Neural progenitor cell (in vitro differentiated cells): ENCODE results near the gene INSR.

Experiments
- CTCF ChIP-seq: fragments of 200-600 bp; sonication (generic); IDR thresholded peaks from 2 replicates; pipeline ENCODE4 v1.5.1; 2017; ENCODE audit warnings: antibody characterized with exemption, mild to moderate bottlenecking
- EZH2 ChIP-seq: fragments of 200-600 bp; sonication (generic); IDR thresholded peaks from 2 replicates; pipeline ENCODE4 v1.6.1; 2017; ENCODE audit warnings: antibody characterized with exemption, mild to moderate bottlenecking, moderate library complexity
- EZH2phosphoT487 ChIP-seq: fragments of 200-600 bp; sonication (generic); IDR thresholded peaks from 2 replicates; pipeline ENCODE4 v1.6.1; 2017; ENCODE audit warnings: antibody characterized with exemption

GRCh38 chr19:7112675-7113074 lies 181.5 kb downstream of the INSR start:
- TF ChIP-seq EZH2 = no peak
- no peak for TF ChIP-seq CTCF
- TF ChIP-seq EZH2phosphoT487 = no peak
